Liver (tissue), 9 donors: ENCODE data around the gene MSMB. TPM values are rescaled to one million over a fixed set of nuclear protein-coding genes. Genes with fewer than 3 reads are reported as not detected.
A peak's percentile ranks its signal among the peaks of the same experiment; 100 is the strongest.

Source experiments
- DNase-seq: peaks from one replicate; pipeline ENCODE4 v3.0.0-alpha.2; 2017; ENCODE audit warnings: low spot score
- H3K27ac ChIP-seq, 2 donors: one replicate each; pipeline ENCODE4 v1.7.0; 2013; ENCODE audit warnings: inconsistent platforms in 2 of 2, low read length in 2 of 2, control low read depth in 1 of 2, low read depth in 1 of 2, mild to moderate bottlenecking in 1 of 2
- H3K27me3 ChIP-seq, 4 donors: one replicate each; pipeline versions ENCODE4 v1.6.1 to v1.7.0; 2013; ENCODE audit warnings: low read length in 3 of 4, inconsistent platforms in 1 of 4, mild to moderate bottlenecking in 1 of 4, moderate library complexity in 1 of 4; ENCODE audit not compliant: control insufficient read depth in 4 of 4, insufficient read depth in 4 of 4
- H3K36me3 ChIP-seq, 4 donors: one replicate each; pipeline versions ENCODE4 v1.6.1 to v1.7.0; 2013; ENCODE audit warnings: low read length in 3 of 4, mild to moderate bottlenecking in 3 of 4, low read depth in 1 of 4, moderate library complexity in 1 of 4; ENCODE audit not compliant: control insufficient read depth in 4 of 4, insufficient read depth in 3 of 4
- H3K4me1 ChIP-seq, 4 donors: one replicate each; pipeline versions ENCODE4 v1.6.1 to v1.7.0; 2013; ENCODE audit warnings: low read length in 3 of 4, mild to moderate bottlenecking in 3 of 4, moderate library complexity in 1 of 4; ENCODE audit not compliant: control insufficient read depth in 4 of 4, insufficient read depth in 4 of 4
- H3K4me3 ChIP-seq, 3 donors: one replicate each; pipeline versions ENCODE4 v1.6.1 to v1.7.0; 2013; ENCODE audit warnings: low read length in 3 of 3, control low read depth in 1 of 3, low read depth in 1 of 3, mild to moderate bottlenecking in 1 of 3
- H3K9ac ChIP-seq, 2 donors: one replicate each; pipeline ENCODE4 v1.7.0; 2013; ENCODE audit warnings: low read length in 2 of 2, mild to moderate bottlenecking in 2 of 2, moderate library complexity in 2 of 2, control low read depth in 1 of 2, low read depth in 1 of 2
- H3K9me3 ChIP-seq, 4 donors: one replicate each; pipeline versions ENCODE4 v1.6.1 to v1.7.0; 2013; ENCODE audit warnings: low read length in 3 of 4; ENCODE audit not compliant: control insufficient read depth in 4 of 4
- ATF3 ChIP-seq: IDR thresholded peaks from 2 replicates; pipeline ENCODE4 v1.6.1; 2016; ENCODE audit warnings: antibody characterized with exemption
- CTCF ChIP-seq: fragments of 150-350 bp; IDR thresholded peaks from 2 replicates; pipeline ENCODE4 v1.5.1; 2017; ENCODE audit warnings: improper control_type of control experiment, low read depth, low read length; ENCODE audit not compliant: missing input control
- EGR1 ChIP-seq, 2 donors: IDR thresholded peaks; 2 replicates each; pipeline ENCODE4 v1.6.1; 2016 to 2018; ENCODE audit warnings: antibody characterized with exemption in 2 of 2, low read depth in 2 of 2
- FOXA1 ChIP-seq: IDR thresholded peaks from 2 replicates; pipeline ENCODE4 v1.6.1; 2016; ENCODE audit warnings: antibody characterized with exemption
- FOXA2 ChIP-seq: IDR thresholded peaks from 2 replicates; pipeline ENCODE4 v1.6.1; 2016; ENCODE audit warnings: antibody characterized with exemption
- GABPA ChIP-seq, 2 donors: IDR thresholded peaks in 1 of 2; conservative IDR thresholded peaks in 1 of 2; 2 replicates each; pipeline ENCODE4 v1.6.1; 2016; ENCODE audit warnings: antibody characterized with exemption in 2 of 2, mild to moderate bottlenecking in 1 of 2, moderate library complexity in 1 of 2
- HNF4A ChIP-seq, 2 donors: conservative IDR thresholded peaks; 2 replicates each; pipeline ENCODE4 v1.6.1; 2016; ENCODE audit warnings: antibody characterized with exemption in 2 of 2, mild to moderate bottlenecking in 2 of 2
- HNF4G ChIP-seq: IDR thresholded peaks from 2 replicates; pipeline ENCODE4 v1.6.1; 2016; ENCODE audit warnings: antibody characterized with exemption
- JUND ChIP-seq, 2 donors: IDR thresholded peaks; 2 replicates each; pipeline ENCODE4 v1.6.1; 2016; ENCODE audit warnings: antibody characterized with exemption in 2 of 2
- MAX ChIP-seq: IDR thresholded peaks from 2 replicates; pipeline ENCODE4 v1.6.1; 2016; ENCODE audit warnings: antibody characterized with exemption
- NR2F2 ChIP-seq: IDR thresholded peaks from 2 replicates; pipeline ENCODE4 v1.6.1; 2016; ENCODE audit warnings: antibody characterized with exemption
- RAD21 ChIP-seq, 2 donors: IDR thresholded peaks; 2 replicates each; pipeline ENCODE4 v1.6.1; 2016; ENCODE audit warnings: antibody characterized with exemption in 2 of 2, mild to moderate bottlenecking in 2 of 2
- RXRA ChIP-seq, 2 donors: IDR thresholded peaks; 2 replicates each; pipeline ENCODE4 v1.6.1; 2017 to 2018; ENCODE audit warnings: antibody characterized with exemption in 2 of 2, mild to moderate bottlenecking in 1 of 2
- SP1 ChIP-seq: IDR thresholded peaks from 2 replicates; pipeline ENCODE4 v1.6.1; 2018; ENCODE audit warnings: antibody characterized with exemption, mild to moderate bottlenecking
- TAF1 ChIP-seq: conservative IDR thresholded peaks from 2 replicates; pipeline ENCODE4 v1.6.1; 2016; ENCODE audit warnings: antibody characterized with exemption, mild to moderate bottlenecking
- YY1 ChIP-seq: IDR thresholded peaks from 2 replicates; pipeline ENCODE4 v1.6.1; 2016; ENCODE audit warnings: antibody characterized with exemption, mild to moderate bottlenecking
- WGBS: extraction: QIAGEN DNeasy Blood & Tissue Kit; methylation state at CpG from one replicate; pipeline ENCODE4 v1.1.7; 2013; 5-methylcytosine and 5-hydroxymethylcytosine counted together
- polyA plus RNA-seq, 2 donors: library from polyadenylated mRNA; stranded (reverse) in 1 of 2; unstranded in 1 of 2; fragments of 200-250 nt in 1 of 2; fragments of >200 nt in 1 of 2; fragmentation: Nextera tagmentation in 1 of 2; extraction: Ambion mirVana in 1 of 2; gene quantifications; one replicate each; pipeline versions ENCODE4 v1.2.1 to v1.2.3, GENCODE V29; 2013 to 2015
- total RNA-seq, 2 donors: library from RNA; depleted of rRNA; stranded (reverse); fragments of >200 nt; gene quantifications; one replicate each; pipeline ENCODE4 v1.2.3, GENCODE V29; 2014
- TF ChIP-seq, protein P1 (sequence below): IDR thresholded peaks from 2 replicates; pipeline ENCODE4 v1.6.1; 2016; ENCODE audit warnings: antibody characterized with exemption, mild to moderate bottlenecking
- TF ChIP-seq, protein P2 (sequence below): IDR thresholded peaks from 2 replicates; pipeline ENCODE4 v1.6.1; 2016; ENCODE audit warnings: antibody characterized with exemption
- donor health status: healthy.
- donor health status: healthy.
- donor health status: healthy.
- donor health status: healthy.
- donor health status: healthy.

Gene MSMB
- total and polyA plus RNA-seq, 4 donors = not detected

- H3K4me1 ChIP-seq = peaks cover 8 to 40% (median 18%) of the 10 kb centered on the region in 4 donors
- DNase-seq = no peak
- no peaks in the 10 kb centered on the region for H3K36me3 ChIP-seq
- H3K27me3 ChIP-seq = no peaks in the 10 kb centered on the region
- no peak for TF ChIP-seq EGR1 (IDR thresholded peaks at IDR 0.05; ENCODE audit: low read depth in 2 of 2)
- TF ChIP-seq SP1 = no peak
- TF ChIP-seq HNF4A (conservative IDR thresholded peaks at IDR 0.05) = peak in 1 of 2 donors; percentile 21
- no peak for TF ChIP-seq MAX
- no peak for TF ChIP-seq HNF4G
- TF ChIP-seq YY1 = peak; percentile 22
- no peak overlapping the region for H3K4me3 ChIP-seq
- H3K9ac ChIP-seq = no peak overlapping the region
- H3K9me3 ChIP-seq = no peaks in the 10 kb centered on the region
- H3K27ac ChIP-seq = peak overlapping the region; percentile 32 to 46
Measured at GRCh38 chr10:46033602-46034011, 12.5 kb downstream of the MSMB start.

DNA sequence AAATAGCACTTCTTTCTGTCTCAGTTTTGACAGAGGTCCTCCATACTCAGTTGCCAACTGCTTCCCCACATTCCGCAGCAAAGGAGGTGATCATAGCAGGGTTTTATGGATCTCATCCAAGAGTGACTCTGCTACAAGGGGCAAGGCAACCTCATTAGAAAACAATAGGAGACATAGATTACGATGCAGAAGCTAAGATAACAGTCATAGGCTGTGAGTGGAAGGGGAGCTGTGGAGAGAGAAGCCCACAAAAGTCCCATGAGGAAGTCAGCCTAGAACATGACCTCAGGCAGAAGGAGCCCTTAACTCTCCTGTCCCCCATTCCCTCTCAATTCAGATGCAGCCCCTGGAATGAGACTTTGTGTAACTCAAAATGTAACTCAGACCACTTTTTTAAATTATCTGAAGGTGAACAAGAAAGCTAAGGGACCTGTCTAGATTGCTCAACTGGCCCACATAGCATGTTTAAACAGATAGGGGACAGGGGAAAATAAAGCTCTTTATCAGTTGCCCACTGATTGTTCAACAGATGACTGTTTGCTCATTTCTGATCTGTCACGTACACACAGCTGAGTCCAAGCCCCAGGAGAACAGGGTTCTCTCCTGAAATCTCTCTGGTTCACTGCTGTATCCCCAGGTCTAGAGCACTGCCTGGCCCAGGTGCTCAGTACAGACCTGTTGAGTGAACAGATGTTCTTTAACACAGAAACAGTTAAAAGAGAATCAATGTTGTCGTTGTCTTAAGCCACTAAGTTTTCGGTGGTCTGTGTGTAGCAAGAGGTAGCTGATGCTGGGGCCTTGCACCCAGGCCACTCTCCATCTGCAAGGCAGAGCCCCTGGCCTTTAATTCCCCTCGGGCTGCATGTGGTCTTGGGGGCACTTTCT lies 14.2 kb downstream of the MSMB start:
- TF ChIP-seq EGR1 (IDR thresholded peaks at IDR 0.05; ENCODE audit: low read depth in 2 of 2) = peak in 1 of 2 donors; percentile 55
- no peak for TF ChIP-seq HNF4G
- no peak for TF ChIP-seq NR2F2
- TF ChIP-seq SP1 = peak; percentile 76
- peak; percentile 61 to 86 for TF ChIP-seq HNF4A (conservative IDR thresholded peaks at IDR 0.05)
- TF ChIP-seq ATF3 = peak; percentile 15
- TF ChIP-seq RXRA (IDR thresholded peaks at IDR 0.05) = peak; percentile 46 to 86
- TF ChIP-seq CTCF = no peak
- peak in 1 of 2 donors; percentile 34 for TF ChIP-seq GABPA (IDR thresholded peaks at IDR 0.05 in 1 of 2, conservative IDR thresholded peaks at IDR 0.05 in 1 of 2)
- peak; percentile 82 for TF ChIP-seq FOXA2
- TF ChIP-seq TAF1 = peak; percentile 65
- TF ChIP-seq FOXA1 = peak; percentile 73
- TF ChIP-seq JUND (IDR thresholded peaks at IDR 0.05) = peak in 1 of 2 donors; percentile 80
- TF ChIP-seq, protein P1, sequence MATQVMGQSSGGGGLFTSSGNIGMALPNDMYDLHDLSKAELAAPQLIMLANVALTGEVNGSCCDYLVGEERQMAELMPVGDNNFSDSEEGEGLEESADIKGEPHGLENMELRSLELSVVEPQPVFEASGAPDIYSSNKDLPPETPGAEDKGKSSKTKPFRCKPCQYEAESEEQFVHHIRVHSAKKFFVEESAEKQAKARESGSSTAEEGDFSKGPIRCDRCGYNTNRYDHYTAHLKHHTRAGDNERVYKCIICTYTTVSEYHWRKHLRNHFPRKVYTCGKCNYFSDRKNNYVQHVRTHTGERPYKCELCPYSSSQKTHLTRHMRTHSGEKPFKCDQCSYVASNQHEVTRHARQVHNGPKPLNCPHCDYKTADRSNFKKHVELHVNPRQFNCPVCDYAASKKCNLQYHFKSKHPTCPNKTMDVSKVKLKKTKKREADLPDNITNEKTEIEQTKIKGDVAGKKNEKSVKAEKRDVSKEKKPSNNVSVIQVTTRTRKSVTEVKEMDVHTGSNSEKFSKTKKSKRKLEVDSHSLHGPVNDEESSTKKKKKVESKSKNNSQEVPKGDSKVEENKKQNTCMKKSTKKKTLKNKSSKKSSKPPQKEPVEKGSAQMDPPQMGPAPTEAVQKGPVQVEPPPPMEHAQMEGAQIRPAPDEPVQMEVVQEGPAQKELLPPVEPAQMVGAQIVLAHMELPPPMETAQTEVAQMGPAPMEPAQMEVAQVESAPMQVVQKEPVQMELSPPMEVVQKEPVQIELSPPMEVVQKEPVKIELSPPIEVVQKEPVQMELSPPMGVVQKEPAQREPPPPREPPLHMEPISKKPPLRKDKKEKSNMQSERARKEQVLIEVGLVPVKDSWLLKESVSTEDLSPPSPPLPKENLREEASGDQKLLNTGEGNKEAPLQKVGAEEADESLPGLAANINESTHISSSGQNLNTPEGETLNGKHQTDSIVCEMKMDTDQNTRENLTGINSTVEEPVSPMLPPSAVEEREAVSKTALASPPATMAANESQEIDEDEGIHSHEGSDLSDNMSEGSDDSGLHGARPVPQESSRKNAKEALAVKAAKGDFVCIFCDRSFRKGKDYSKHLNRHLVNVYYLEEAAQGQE = peak; percentile 73
- TF ChIP-seq, protein P2, sequence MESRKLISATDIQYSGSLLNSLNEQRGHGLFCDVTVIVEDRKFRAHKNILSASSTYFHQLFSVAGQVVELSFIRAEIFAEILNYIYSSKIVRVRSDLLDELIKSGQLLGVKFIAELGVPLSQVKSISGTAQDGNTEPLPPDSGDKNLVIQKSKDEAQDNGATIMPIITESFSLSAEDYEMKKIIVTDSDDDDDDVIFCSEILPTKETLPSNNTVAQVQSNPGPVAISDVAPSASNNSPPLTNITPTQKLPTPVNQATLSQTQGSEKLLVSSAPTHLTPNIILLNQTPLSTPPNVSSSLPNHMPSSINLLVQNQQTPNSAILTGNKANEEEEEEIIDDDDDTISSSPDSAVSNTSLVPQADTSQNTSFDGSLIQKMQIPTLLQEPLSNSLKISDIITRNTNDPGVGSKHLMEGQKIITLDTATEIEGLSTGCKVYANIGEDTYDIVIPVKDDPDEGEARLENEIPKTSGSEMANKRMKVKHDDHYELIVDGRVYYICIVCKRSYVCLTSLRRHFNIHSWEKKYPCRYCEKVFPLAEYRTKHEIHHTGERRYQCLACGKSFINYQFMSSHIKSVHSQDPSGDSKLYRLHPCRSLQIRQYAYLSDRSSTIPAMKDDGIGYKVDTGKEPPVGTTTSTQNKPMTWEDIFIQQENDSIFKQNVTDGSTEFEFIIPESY = peak; percentile 96
- peak; percentile 38 to 47 for TF ChIP-seq RAD21 (IDR thresholded peaks at IDR 0.05)
- peak; percentile 74 for TF ChIP-seq MAX
- TF ChIP-seq YY1 = peak; percentile 48
- H3K27ac ChIP-seq = peak overlapping the region; percentile 90 to 91
- H3K9me3 ChIP-seq = no peaks in the 10 kb centered on the region
- DNase-seq = no peak
- peaks cover 9 to 57% (median 34%) of the 10 kb centered on the region in 4 donors for H3K4me1 ChIP-seq
- no peak overlapping the region for H3K4me3 ChIP-seq
- 37% methylated on average over 6 of the region's 6 CpGs for WGBS
- H3K27me3 ChIP-seq = no peaks in the 10 kb centered on the region
- no peaks in the 10 kb centered on the region for H3K36me3 ChIP-seq
- peak overlapping the region; percentile 48 to 79 for H3K9ac ChIP-seq
